HG03039 (cell line): ENCODE measurements around the gene PRDM16.
"Not testable (repeated sequence)": the region's sequence is repeated elsewhere in the genome, so short reads cannot be mapped to it uniquely, and the experiment has no call there.

Source experiments
- ATAC-seq: cut with Tn5 transposase; IDR thresholded peaks from one replicate; pipeline ENCODE4 v1.9.1; 2021; ENCODE audit warnings: mild to moderate bottlenecking, moderate library complexity; ENCODE audit not compliant: unreplicated experiment

PRDM16 gene

DNA sequence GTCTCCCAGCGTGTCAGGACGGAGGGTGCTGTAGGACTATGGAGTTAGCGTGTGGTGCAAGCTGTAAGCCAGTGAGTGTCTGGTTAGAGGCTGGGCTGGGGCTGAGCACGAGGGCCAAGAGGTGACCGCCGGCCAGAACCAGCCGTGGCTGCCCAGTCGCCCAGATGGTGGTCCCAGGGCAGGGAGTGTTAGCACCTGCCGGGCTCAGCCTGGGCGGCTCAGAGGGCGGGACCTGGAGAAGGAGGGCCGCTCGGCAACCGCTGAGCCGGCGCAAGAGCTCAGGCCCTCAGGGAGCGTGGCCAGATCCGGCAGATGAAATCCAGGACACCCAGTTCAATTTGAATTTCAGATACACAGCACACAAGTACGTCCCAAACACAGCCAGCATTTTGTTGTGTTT lies 87.9 kb downstream of the PRDM16 start:
- no peak for ATAC-seq

DNA sequence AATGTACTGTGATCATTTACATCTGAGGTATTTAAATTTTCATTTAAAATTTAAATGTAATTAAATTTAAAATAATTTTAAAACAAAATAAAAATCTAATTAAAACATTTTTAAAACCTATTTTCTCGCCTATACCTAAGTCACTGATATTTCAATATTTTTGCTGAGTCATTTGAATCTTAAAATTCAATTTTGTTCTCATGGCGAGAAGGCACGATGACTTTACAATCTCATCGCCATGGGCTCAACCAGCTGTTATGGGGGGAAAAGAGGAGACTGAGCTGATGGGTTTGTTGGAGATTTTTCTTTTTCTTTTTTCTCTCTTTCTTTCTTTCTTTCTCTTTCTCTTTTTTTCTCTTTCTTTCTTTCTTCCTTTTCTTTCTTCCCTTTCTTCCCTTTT lies 89.3 kb downstream of the PRDM16 start:
- no peak for ATAC-seq

- no peak for ATAC-seq
These were observed 90.1 kb downstream of the PRDM16 start for GRCh38 chr1:3159121-3159520.

- ATAC-seq, result no peak
These were observed 91.0 kb downstream of the PRDM16 start for GRCh38 chr1:3159996-3160395.

GRCh38 chr1:3160647-3161145 lies 91.7 kb downstream of the PRDM16 start:
- no peak for ATAC-seq

- no peak for ATAC-seq
These were observed 92.3 kb downstream of the PRDM16 start for GRCh38 chr1:3161176-3161840.

DNA sequence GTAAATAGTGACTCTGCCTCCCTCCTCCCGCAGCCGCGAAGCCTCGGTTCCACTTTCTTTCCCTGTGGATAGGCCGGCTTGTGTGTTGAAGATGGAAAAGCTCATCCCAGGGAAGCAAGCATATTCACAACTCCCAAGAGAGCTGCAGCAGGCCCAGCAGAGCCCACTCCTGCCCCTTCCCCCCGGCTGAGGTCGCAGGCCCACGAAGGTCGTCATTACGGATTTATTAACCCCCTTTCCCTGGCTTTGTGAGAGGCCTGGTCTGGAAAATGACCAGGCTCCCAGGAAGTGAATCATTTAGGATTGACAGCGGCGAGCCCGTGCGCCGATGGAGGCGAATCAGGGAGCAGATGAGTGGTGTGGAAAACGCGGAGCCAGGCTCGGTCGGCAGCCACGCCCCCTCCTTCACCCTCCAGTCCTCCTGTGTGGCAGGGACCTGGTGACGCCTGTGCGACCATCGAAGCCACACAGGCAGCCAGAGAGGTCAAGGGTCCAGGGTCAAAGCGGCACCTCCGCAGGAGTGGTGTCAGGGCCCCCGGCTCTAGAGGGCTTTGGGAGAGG lies 93.4 kb downstream of the PRDM16 start:
- ATAC-seq, result no peak

- no peak for ATAC-seq
These were observed 94.4 kb downstream of the PRDM16 start for GRCh38 chr1:3163356-3163755.

DNA sequence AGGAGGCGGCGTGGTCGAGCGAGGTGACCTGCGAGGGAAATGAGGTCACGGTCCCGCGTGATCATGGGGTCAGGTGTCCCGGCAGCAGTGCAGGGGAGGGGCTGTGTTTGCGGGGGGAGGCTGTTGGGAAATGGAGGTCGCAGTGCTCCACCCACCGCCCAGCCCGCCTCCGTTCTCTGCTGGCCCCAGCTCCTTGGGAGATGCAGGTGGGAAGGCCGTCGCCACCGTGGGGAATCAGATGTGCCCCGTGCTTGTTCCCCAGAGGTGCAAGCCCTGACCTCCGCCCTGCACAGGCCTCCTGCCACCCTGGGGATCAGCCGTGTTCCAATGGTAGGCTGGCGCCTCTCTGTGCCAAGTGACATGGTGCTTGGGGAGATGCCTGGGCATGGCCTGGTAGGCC lies 95.7 kb downstream of the PRDM16 start:
- no peak for ATAC-seq

DNA sequence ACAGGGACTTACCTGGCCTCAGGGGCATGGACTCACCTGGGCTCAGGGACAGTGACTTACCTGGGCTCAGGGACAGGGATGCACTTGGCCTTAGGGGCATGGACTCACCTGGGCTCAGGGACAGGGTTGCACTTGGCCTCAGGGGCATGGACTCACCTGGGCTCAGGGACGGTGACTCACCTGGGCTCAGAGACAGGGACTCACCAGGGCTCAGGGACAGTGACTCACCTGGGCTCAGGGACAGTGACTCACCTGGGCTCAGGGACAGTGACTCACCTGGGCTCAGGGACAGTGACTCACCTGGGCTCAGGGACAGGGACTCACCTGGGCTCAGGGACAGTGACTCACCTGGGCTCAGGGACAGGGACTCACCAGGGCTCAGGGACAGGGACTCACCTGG lies 96.2 kb downstream of the PRDM16 start:
- ATAC-seq, result not testable (repeated sequence)

DNA sequence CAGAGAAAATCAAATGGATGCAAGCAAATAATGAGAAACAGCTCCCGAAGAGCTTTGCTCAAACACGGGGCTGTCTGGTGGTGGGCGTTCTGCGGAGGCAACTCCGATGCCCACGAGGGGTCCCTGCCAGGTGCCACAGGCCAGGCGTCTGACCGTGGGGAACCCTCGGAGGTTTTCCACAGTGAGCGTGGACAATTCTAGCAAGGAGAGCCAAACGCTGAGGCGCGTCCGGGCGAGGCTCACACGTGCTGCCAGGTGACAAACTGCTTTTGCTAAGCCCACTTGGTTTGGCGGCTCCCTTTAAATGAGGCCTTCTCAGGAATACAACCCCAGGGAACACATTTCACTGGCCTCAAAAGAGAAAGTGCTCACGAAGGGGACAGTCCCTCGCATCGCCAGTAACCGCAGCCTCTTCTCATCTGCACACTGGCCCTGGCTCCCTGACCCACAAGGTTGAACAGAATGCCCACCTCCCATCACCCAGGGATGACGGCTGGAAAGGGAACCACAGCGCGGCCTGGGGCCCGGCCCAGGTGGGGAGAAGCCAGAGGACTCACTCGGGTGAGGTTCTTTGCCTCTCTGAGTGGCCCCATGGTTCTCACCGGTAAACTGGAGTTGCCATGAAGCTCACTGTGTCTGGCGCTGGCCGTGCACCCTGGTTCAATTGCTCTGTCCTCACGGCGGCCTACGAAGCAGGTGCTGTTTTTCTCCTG lies 97.4 kb downstream of the PRDM16 start:
- no peak for ATAC-seq

- ATAC-seq, result no peak
These were observed 98.3 kb downstream of the PRDM16 start for GRCh38 chr1:3167255-3167654.

DNA sequence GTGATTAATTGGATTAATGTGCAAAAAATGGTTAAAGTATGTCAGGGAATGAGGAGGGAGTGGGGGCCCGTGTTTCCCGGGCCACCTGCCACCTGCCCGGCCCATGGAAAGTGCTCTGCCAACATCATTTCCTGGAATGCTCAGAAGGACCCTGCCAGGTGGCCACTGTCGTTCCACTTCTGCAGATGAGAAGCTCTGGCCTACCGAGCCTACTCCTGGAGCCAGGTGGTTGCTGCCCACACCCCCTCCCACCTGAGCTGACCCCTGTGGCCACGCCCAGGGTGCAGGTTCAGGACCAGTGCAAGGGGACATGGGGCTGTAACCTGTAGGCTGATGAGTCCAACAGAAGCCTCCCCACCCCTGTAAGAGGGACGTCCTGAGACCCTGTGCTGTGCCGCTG lies 99.7 kb downstream of the PRDM16 start:
- no peak for ATAC-seq

DNA sequence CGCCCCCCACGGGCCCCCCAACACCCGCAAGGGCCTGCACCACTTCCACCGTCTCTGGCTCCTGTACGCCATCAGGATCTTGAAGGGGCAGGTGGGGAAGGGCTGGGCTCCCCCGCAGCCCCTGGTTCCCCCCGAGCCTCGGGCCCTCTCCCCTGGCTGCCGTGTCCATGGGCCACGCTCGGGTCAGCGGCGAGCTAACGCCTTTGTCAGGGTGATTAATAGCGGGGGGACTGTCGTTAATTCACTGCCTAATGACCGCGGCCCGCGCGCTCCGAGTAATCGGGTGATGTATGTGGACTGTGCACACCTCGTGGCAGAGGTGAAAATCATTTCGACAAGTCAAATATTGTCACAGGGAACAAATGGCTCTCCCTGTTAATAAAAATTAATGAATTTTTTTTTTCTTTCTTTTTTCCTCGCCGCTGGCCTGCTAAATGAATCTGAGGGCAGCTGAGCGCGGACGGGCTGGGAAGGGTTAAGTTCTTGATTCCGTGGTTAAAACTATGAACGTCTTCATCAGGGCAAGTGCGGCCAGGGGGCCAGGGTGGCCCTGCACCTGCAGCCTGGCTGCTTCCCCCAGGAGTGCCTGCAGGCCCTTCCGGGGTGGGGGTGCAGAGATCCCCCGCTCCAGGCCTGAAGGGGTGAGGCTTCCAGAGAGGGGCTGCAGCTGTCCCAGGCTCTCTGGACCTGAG lies 100.8 kb downstream of the PRDM16 start:
- no peak for ATAC-seq

DNA sequence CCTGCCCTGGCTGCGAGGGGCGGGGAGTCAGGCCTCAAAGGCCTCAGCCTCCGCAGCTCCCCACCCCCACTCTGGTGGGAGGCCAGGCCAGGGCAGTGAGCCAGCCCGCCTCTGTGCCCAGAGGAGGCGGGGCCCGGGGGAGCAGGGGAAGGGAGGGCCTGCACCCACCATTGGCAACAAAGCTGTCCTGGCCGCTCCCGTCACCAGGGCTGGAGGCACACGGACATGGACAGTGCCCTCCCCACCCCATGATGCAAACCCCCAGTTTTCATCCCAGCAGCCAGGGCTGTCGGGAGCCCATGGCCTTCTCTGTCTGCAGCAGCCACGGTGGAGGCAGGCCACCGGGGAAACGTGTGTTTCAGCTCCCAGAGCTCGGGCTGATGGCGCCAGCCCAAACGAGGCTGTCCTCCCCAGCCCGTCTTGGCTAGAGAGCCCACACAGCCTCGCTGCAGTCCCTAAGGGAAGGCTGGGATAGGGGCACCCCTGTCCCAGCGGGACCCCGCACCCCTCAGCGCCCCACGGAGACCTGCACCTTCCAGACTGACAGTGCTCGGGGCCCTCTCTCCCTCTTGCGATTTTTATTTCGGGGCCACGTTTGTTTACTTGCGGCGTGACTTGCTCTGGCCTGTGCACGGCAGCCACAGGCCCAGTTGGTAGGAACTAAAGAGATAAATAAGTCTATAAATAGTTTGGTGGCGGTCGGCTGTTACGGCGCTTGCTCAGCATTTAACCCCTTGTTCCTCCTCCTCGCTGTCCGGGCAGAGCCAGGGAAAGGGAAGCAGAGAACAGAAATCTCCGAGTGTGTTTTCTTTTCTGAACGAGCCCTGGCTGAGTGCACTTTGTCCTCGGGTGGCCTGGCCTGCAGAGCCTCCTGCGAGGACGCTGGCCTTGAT lies 101.8 kb downstream of the PRDM16 start:
- no peak for ATAC-seq

DNA sequence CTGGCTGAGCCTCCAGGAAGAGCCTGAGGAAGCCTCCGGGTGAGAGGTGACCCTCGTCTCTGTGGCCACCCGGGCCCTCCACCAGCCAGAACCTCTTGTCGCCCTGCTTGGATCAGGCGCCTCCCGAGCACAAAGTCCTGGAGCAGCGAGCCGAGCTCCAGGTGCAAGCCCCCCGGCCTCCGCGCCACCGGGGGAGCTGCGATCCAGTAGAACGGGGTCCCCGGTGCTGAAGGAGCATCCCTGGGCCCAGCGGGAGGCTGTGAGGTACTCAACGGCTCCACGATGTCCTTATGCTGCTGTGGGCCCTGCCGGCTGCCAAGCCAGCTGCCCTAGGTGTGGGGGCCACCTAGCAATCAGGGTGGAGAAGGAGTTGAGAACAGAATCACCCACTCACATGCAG lies 102.8 kb downstream of the PRDM16 start:
- no peak for ATAC-seq

- ATAC-seq, result no peak
These were observed 103.7 kb downstream of the PRDM16 start for GRCh38 chr1:3172431-3173380.

DNA sequence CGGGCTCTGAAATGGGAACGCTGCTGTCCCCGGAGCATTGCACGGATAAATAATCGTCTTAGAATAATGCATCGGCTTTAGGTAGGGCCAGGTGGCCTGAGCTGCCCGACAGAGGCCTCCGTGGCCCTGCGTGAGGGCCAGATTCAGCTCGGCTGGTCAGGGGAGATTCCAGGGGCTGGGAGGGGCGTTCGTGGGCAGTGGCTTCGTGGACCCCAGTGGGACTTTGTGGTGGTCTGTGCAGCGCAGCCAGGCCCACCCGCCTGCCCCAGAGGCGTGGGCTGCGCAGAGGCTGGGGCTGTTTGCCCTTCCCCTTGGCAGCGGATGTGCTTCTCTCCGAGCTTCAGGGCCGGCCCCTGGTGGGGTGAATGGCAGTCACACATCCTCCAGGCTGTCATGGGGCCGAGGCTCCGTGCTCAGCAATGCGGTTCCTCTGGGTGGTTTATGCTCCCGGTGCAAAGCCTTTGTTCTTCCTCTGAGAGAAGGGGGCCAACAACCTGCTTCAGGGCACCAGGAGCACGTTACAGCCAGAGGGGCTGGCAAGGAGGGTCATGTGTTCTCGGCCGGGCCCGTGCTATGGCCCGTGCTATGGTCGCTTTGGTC lies 104.5 kb downstream of the PRDM16 start:
- no peak for ATAC-seq
